Gastroesophageal sphincter (tissue), 3 donors: Measurements from ENCODE around the gene TJP3.

Experiments used
- CTCF ChIP-seq, 4 experiments: fragments of 200-600 bp in 2 of 4; fragments of 450-650 bp in 2 of 4; sonication (generic) in 1 of 4; IDR thresholded peaks; one replicate each; pipeline ENCODE4 v1.5.1; 2017 to 2019; ENCODE audit warnings: antibody characterized with exemption in 4 of 4, mild to moderate bottlenecking in 2 of 4, moderate library complexity in 2 of 4
- EP300 ChIP-seq: sonication (generic); formaldehyde crosslinking; IDR thresholded peaks from one replicate; pipeline ENCODE4 v1.6.1; 2017; ENCODE audit warnings: antibody characterized with exemption, mild to moderate bottlenecking
- POLR2A ChIP-seq, 2 donors: fragments of 450-650 bp; IDR thresholded peaks; one replicate each; pipeline ENCODE4 v1.6.1; 2017; ENCODE audit warnings: antibody characterized with exemption in 2 of 2, mild to moderate bottlenecking in 2 of 2, moderate library complexity in 1 of 2

GRCh38 chr19:3669947-3670795 lies 38.0 kb upstream of the TJP3 start:
- TF ChIP-seq CTCF (IDR thresholded peaks at IDR 0.05) = no peak
- TF ChIP-seq EP300 = peak; percentile 67
- TF ChIP-seq POLR2A (IDR thresholded peaks at IDR 0.05) = peak; percentile 90 to 91
